ENCODE measurements around the gene RAD52. TPM values are rescaled to one million over a fixed set of nuclear protein-coding genes. Genes with fewer than 3 reads are reported as not detected.

RAD52 gene
- total and polyA plus RNA-seq, 7 donors, result 5.9 to 14.4 (median 7.2) TPM

DNA sequence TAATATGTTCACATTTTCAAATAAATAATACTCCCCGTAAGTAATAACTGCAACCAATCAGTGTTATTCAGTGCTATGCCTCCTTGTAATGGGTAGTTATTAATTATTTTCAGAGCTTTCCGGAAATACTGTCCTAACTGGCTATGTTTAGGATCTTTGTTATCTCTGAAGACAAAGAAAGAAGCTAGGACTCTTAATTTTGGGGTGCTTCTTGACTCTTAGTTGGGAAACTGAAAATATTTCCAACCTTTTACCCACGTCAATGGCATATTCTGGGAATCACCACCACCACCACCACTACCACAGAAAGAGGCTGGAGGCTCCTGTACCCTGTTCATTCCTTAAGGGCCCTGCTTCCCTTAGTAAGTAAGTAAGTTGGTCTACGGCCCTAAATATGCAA lies 39.1 kb downstream of the RAD52 start:
- WGBS, 3 donors, result 62 to 75% (median 73%) methylated on average over 4 of the region's 4 CpGs
- H3K27ac ChIP-seq, result no peak overlapping the region
- no peaks in the 10 kb centered on the region for H3K4me1 ChIP-seq
- intact Hi-C loops (cut with DNase I), result no loop called here
- peaks cover 27 to 100% of the 10 kb centered on the region in 2 donors for H3K36me3 ChIP-seq (ENCODE audit: insufficient read depth in 1 of 2, low read depth in 1 of 2)
- DNase-seq (no peak), ATAC-seq (no peak)
- no peak for TF ChIP-seq CTCF (IDR thresholded peaks at IDR 0.05)
- H3K27me3 ChIP-seq (ENCODE audit: insufficient read depth in 3 of 3, low read length in 2 of 3), result no peaks in the 10 kb centered on the region
- H3K9me3 ChIP-seq, result no peaks in the 10 kb centered on the region
- H3K4me3 ChIP-seq, result no peak overlapping the region

- Histone ChIP-seq H3K4me1 (peaks cover 2% of the 10 kb centered on the region), H3K9me3 (no peaks in the 10 kb centered on the region), H3K36me3 (ENCODE audit: insufficient read depth in 1 of 2, low read depth in 1 of 2) (peaks cover 27 to 100% of the 10 kb centered on the region in 2 donors), H3K27ac (no peak overlapping the region), H3K27me3 (ENCODE audit: insufficient read depth in 3 of 3, low read length in 2 of 3) (no peaks in the 10 kb centered on the region), H3K4me3 (no peak overlapping the region)
- no peak for DNase-seq
- 64 to 82% (median 64%) methylated on average over 3 of the region's 3 CpGs for WGBS, 3 donors
- TF ChIP-seq CTCF (IDR thresholded peaks at IDR 0.05), result no peak
- ATAC-seq, result no peak
- intact Hi-C loops (cut with DNase I), result loop anchor here in 1 of 2 donors (5.0 kb wide), 1 partner anchor 43 kb away; no protein-coding TSS in a partner anchor
Measured at GRCh38 chr12:909861-910260, 39.6 kb downstream of the RAD52 start.

DNA sequence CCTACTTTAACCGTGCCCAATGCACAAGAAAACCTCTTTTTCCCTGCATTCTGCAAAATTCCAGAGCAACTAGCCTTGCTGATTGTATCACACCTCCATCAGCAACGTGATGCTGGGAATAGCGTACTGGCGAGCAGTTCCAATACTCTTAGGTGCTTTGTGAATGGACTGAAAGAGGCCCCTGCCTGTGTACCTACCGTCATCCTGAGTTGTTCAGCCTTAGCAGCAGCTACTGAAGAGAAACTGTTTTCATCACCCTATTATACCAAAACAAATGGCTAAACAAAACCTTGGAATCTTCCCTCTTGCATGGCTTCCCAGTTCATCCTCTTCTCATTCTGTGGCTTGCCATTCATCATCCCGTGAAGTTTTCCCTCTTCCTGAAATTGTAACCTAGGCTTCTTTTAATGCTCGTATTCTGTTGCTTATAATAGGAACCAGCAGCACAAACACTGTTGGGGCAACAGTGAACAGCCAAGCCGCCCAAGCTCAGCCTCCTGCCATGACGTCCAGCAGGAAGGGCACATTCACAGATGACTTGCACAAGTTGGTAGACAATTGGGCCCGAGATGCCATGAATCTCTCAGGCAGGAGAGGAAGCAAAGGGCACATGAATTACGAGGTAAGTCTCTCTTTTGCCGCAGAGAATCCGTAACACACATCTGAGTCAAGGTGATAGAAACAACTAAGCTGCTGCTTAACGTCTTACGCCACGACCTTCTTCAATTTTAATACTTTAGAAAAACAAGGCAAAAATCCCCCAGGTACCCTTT lies 41.9 kb downstream of the RAD52 start:
- peaks cover 2% of the 10 kb centered on the region for H3K4me1 ChIP-seq
- no peak overlapping the region for H3K27ac ChIP-seq
- ATAC-seq (no peak), DNase-seq (no peak)
- TF ChIP-seq CTCF (IDR thresholded peaks at IDR 0.05), result no peak
- H3K36me3 ChIP-seq (ENCODE audit: insufficient read depth in 1 of 2, low read depth in 1 of 2), result peaks cover 23 to 100% of the 10 kb centered on the region in 2 donors
- no peaks in the 10 kb centered on the region for H3K27me3 ChIP-seq (ENCODE audit: insufficient read depth in 3 of 3, low read length in 2 of 3)
- intact Hi-C loops (cut with DNase I), result loop anchor here in 1 of 2 donors (5.0 kb wide), 1 partner anchor 40 kb away; no protein-coding TSS in a partner anchor
- H3K4me3 ChIP-seq, result no peak overlapping the region
- WGBS, 3 donors, result 79 to 84% (median 80%) methylated on average over 16 of the region's 16 CpGs
- no peaks in the 10 kb centered on the region for H3K9me3 ChIP-seq

DNA sequence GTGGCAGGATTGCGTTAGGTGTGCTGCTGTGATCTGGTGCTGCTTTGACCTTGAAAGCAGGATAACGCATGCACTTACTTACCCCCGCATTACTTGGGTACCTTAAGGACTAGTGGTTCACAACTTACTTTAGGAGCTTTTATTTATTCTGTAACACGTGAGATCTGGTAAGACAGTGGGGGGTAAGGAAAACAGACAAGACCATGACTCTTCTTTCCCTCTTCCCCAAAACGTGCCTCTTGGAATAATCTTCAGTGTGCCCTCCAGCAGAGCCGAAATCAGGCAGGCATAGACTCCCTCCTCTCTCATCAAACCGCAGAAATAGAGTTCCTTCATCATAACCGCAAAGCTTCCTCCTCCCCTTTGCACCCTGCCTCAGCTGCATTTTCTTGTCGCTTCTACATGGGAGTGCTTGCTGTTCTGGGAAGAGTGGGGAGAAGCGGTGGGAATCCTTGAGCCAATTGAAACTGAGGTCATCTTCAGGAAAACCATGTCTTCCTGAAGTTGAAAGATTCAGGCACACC lies 43.4 kb downstream of the RAD52 start:
- Histone ChIP-seq H3K36me3 (ENCODE audit: insufficient read depth in 1 of 2, low read depth in 1 of 2) (peaks cover 19 to 100% of the 10 kb centered on the region in 2 donors), H3K27me3 (ENCODE audit: insufficient read depth in 3 of 3, low read length in 2 of 3) (no peaks in the 10 kb centered on the region), H3K9me3 (no peaks in the 10 kb centered on the region), H3K4me1 (peaks cover 2% of the 10 kb centered on the region), H3K27ac (no peak overlapping the region), H3K4me3 (no peak overlapping the region)
- DNase-seq, result no peak
- no peak for ATAC-seq
- no peak for TF ChIP-seq CTCF (IDR thresholded peaks at IDR 0.05)
- WGBS, 3 donors, result 91 to 92% (median 91%) methylated on average over 10 of the region's 10 CpGs
- intact Hi-C loops (cut with DNase I), result loop anchor here in 1 of 2 donors (5.0 kb wide), 1 partner anchor 39 kb away; no protein-coding TSS in a partner anchor
